Bone marrow (tissue), 2 donors: ENCODE results near the gene PLCL1.

ENCODE experiments used
- DNase-seq, 2 donors: peaks; one replicate each; lab custom pipeline; 2025; lab: John Stamatoyannopoulos, UW

Gene PLCL1

GRCh38 chr2:197857476-197858107 lies 53.2 kb downstream of the PLCL1 start:
- no peak for DNase-seq

GRCh38 chr2:197858607-197859140 lies 54.3 kb downstream of the PLCL1 start:
- no peak for DNase-seq

DNA sequence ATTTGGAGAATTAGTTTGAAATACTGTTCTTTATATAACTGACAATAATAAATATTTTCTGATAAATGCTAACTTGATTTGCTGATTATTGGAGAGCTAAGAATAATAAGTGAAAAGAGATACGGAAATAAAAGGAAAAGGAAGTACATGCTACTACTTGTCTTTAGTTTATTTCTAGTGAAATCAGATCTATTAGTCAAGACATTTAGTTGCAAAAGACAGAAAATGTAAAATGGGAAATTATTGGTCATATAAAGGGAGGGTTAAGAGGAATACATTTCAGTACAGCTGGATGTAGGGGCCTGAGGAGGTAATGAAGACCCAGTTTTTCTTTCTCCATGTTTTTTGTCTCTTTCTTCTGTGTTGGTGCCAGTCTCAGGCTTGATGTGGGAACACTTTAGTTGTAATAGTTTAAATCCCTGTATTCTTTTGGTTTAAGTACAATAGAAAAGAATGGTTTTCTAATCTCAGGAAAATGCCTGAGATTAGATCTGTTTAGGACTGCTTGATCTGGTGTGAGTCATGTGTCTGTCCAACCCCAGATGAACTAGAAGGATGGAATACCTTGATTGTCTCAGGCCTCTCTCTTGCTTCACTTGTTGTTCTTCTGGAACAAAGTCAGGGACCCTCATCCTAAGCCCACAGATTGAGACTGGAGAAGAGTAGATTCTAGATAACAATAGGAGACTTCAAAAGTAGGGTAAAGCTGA lies 58.0 kb downstream of the PLCL1 start:
- DNase-seq: no peak

GRCh38 chr2:197863744-197864143 lies 59.4 kb downstream of the PLCL1 start:
- DNase-seq: no peak

GRCh38 chr2:197866455-197866854 lies 62.1 kb downstream of the PLCL1 start:
- DNase-seq: no peak

- DNase-seq: no peak
These were observed 62.6 kb downstream of the PLCL1 start for GRCh38 chr2:197867033-197867432.

- no peak for DNase-seq
These were observed 63.2 kb downstream of the PLCL1 start for GRCh38 chr2:197867624-197868023.

- DNase-seq: no peak
These were observed 63.8 kb downstream of the PLCL1 start for GRCh38 chr2:197868206-197868605.

GRCh38 chr2:197869041-197869440 lies 64.6 kb downstream of the PLCL1 start:
- DNase-seq: no peak

GRCh38 chr2:197869501-197870111 lies 65.2 kb downstream of the PLCL1 start:
- DNase-seq: no peak

- DNase-seq: no peak
These were observed 65.7 kb downstream of the PLCL1 start for GRCh38 chr2:197870137-197870536.

DNA sequence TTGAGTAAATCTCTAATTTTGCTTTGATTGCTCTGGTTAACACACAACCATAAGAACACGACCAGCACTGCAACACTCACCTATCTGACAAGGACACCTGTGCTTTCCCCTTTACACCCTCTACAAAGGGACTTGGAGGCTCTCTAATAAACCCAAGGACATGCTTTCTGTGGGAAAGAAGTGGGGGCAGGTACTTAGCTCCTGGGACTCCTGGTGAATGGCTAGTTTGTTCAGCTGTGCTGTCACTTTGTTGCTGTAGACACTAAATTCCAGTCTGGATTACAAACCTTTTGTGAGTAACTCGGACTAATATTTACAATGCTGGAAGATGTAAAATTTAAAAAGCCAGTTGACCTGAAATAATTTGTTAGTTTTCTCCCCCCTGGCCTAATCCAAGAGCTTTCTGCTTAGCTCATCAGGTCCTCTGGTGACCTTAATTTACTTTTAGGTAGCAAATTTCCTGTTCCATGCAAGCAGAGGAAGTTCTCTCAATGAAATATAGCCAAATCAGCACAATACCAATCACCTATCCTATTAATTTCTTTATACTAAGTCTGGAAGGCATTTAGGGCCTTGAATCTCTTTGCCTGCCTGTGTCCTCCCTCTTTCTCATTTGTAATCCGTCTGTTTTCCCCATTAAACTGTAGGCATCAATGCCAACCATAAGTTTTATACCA lies 67.5 kb downstream of the PLCL1 start:
- DNase-seq: no peak

GRCh38 chr2:197873293-197873701 lies 68.9 kb downstream of the PLCL1 start:
- no peak for DNase-seq

- no peak for DNase-seq
These were observed 71.4 kb downstream of the PLCL1 start for GRCh38 chr2:197875763-197876162.

DNA sequence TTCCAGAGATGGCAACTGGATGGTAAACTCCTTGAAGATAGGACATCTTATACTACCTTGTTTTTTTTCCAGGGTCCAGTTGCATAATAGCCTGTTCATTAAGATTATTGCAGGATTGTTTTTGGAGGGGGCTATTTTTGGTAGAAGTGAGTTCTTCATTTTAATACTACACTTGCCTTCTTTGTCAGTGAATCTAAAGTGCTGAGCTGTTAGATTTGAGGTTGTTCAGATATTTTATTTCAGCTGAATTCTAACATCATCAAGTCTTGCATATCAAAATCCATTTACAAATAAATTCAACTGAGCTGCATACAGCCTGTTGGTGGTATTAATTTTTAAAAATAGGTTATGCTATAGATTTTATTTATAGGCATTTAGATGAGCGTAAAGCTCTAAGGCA lies 72.1 kb downstream of the PLCL1 start:
- no peak for DNase-seq

DNA sequence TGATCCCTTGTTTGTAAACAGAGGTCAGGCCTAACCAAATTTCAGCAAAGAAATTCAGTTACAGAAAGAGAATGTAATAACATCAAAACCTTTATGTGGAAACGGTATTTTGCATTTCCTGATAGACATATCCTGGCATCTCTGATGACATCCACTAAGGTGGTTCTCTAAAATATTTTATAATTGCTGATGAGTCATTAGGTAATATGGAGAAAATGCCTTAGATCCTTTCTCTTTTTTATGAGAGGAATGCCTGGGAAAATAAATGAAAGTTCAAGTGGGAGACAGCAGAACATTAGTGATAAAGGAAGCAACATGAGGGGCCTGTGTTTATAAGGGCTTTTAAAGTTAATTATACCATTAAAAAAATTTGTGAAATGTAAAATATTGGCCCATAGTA lies 72.6 kb downstream of the PLCL1 start:
- DNase-seq: no peak

GRCh38 chr2:197878792-197879191 lies 74.4 kb downstream of the PLCL1 start:
- no peak for DNase-seq

DNA sequence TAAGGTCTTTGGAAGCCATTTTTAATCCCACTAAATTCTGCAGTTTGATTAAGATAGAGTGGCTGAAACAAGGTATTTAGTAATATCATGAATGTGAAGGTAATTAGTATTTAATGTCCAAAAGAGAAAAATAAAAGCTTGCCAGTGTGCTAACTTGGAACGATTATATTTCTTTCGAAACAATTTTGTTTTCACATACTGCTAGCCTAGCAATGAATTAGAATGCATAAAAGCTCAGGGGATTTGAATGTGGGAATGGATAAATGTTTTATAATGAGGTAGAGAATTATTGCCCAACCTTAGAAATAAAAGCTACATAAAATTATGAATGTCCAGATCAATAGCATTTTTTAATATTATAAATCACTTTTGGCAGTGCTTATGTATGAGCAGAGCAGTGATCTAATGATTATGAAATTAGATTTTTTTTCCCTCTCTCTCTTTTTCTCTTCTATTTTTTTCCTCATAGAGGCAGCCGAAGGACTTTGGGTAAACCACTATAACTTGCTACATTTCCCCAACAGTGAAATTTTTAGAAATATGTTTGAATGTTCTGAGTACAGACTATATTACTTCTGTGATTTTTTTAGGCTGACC lies 75.5 kb downstream of the PLCL1 start:
- DNase-seq: no peak

DNA sequence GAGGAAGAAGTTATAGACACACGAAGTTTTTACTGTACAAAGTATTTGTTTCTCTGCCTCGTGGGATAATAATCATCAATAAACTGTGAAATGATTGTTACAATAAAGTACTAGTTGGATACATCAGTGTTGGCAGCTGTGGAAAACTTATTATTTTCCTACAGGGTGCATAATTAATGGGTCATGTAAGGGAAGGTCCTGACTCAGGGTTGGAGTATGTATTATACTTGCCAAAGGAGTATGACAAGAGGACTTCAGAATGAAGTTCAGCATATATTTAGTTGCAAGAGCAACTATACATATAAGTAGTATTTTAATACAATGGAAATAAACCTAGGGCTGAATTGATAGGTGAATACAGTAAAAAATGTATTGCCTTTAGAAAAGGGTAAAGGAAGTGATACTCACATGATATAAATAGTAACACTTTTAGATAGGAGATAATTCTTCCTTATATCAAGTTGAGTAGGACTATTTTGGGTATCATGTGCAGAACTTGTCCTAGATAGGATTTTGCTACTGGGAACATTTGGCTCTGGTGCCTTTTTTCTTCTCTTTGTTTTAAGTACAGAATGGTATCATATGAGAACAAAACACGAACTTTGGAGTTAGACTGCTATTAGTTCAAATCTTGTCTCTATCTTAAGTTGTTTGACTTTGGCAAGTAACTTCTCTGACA lies 79.1 kb downstream of the PLCL1 start:
- DNase-seq: no peak

DNA sequence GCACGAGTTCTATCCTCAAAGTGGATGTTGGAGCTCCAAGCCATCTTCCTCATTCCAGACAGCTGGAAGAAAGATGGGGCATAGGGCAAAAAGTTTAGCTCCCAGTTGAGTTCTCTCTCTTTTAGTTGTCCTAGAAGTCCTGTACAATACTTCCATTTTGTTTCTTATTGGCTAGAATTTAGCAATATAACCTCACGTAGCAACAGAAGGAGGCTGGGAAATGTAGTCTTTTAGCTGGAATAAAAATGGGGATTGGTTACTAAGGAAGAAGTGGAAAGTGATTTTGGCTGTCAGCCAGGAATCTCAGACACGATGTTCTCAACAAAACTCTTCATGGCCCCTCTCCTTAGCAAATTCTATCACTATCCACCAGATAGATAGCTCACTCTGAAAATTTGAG lies 79.9 kb downstream of the PLCL1 start:
- no peak for DNase-seq

GRCh38 chr2:197885126-197885525 lies 80.7 kb downstream of the PLCL1 start:
- DNase-seq: no peak

- no peak for DNase-seq
These were observed 81.2 kb downstream of the PLCL1 start for GRCh38 chr2:197885587-197885986.
